ENCODE results near the gene MEA1.
A peak's percentile ranks its signal among the peaks of the same experiment; 100 is the strongest.
"Not testable (repeated sequence)": the region's sequence is repeated elsewhere in the genome, so short reads cannot be mapped to it uniquely, and the experiment has no call there.

The MEA1 gene

DNA sequence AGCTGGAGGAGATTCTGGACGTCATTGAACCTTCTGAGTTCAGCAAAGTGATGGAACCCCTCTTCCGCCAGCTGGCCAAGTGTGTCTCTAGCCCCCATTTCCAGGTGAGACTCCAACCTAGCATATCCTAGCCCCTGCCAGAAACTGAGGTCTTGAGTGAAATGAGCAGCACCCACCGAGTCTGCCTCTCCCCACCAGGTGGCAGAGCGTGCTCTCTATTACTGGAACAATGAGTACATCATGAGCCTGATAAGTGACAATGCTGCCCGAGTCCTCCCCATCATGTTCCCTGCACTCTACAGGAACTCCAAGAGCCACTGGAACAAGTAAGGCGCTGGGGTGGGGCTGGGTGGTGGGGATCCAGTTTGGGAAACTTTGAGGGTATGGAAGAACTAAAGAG is 4.6 kb downstream of the MEA1 start:
- peak; percentile 25 to 33 for DNase-seq (ENCODE audit: low read depth in 2 of 2)

GRCh38 chr6:43007126-43007525 is 6.6 kb downstream of the MEA1 start:
- DNase-seq (ENCODE audit: low read depth in 2 of 2), result no peak

DNA sequence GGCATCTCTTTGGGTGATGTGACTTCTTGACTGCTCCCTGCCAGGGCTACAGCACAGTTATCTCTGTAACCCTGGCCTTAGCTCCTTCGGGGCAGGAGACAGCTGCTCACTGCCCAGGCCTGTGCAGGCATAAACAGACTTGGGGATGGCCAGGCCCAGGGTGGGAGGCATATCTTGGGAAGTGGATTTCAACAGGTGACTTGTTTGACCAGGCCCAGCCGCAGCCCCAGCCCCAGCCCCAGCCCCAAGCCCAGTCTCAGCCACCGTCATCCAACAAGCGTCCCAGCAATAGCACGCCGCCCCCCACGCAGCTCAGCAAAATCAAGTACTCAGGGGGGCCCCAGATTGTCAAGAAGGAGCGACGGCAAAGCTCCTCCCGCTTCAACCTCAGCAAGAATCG is 7.5 kb downstream of the MEA1 start:
- DNase-seq (ENCODE audit: low read depth in 2 of 2), result no peak

GRCh38 chr6:43005844-43006243 is 7.9 kb downstream of the MEA1 start:
- DNase-seq (ENCODE audit: low read depth in 2 of 2), result no peak

GRCh38 chr6:43001843-43002242 is 11.9 kb downstream of the MEA1 start:
- no peak for DNase-seq (ENCODE audit: low read depth in 2 of 2)

DNA sequence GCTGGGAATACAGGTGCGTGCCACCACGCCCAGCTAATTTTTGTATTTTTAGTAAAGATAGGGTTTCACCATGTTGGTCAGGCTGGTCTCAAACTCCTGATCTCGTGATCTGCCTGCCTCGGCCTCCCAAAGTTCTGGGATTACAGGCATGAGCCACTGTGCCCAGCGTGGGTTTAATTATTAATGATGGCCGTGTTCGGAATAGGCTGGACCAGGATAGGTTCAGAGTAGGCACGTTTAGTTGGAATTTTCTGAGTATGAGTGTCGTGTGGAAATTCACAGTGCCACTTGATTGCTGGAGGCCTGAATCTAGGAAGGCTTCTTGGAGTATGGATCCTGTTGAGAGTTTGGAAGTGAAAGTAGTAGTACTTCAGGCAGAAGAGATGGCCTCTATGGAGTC is 15.5 kb downstream of the MEA1 start:
- DNase-seq (ENCODE audit: low read depth in 2 of 2), result not testable (repeated sequence)

- no peak for DNase-seq (ENCODE audit: low read depth in 2 of 2)
Measured at GRCh38 chr6:42996513-42996912, 17.2 kb downstream of the MEA1 start.

- no peak for DNase-seq (ENCODE audit: low read depth in 2 of 2)
Measured at GRCh38 chr6:42993445-42993844, 20.3 kb downstream of the MEA1 start.

DNA sequence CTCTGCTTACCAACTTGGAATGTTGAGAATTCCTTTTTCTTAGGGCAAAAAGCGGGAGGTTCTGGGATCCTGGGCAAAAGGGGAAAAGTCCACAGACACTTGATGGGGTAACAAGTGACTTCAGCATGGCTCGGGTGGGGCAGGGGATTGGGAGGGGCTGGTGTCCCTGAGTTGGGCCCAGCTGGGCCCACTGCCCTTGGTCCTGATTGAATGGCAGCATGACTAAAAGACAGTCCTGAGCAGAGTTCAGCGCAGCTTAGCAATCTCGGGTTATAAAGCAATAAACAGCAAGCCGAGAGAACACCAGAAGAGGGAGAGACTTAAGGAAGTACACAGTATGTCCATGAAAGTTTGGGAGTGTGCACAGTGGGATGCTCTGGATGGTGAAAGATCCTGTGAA is 23.8 kb downstream of the MEA1 start:
- DNase-seq (ENCODE audit: low read depth in 2 of 2), result no peak

DNA sequence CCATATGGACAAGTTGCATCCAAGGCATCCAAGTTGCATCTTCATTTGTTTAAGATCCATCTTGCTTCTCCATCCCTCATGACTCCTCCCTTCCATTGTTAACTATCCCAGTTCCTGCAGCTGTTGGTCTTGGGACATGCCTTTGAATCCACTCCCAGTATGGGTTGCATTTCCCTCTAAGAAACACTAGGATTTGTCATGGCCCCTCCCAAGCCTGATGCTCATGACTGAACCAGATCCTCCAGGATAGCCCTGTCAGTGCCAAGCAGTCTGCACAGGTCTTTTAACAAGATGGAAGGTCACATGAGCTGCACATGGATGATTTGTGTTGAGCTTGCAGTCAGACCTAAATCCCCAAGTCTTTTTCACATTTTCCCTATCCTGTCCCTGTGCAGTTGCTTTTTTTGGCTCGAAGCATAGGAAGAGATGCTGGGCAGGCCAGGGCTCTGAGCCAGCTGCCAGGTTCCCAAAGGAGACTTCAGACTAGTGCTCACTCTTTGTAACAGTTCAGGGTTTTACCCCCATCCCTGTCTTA is 25.2 kb downstream of the MEA1 start:
- DNase-seq (ENCODE audit: low read depth in 2 of 2), result no peak

DNA sequence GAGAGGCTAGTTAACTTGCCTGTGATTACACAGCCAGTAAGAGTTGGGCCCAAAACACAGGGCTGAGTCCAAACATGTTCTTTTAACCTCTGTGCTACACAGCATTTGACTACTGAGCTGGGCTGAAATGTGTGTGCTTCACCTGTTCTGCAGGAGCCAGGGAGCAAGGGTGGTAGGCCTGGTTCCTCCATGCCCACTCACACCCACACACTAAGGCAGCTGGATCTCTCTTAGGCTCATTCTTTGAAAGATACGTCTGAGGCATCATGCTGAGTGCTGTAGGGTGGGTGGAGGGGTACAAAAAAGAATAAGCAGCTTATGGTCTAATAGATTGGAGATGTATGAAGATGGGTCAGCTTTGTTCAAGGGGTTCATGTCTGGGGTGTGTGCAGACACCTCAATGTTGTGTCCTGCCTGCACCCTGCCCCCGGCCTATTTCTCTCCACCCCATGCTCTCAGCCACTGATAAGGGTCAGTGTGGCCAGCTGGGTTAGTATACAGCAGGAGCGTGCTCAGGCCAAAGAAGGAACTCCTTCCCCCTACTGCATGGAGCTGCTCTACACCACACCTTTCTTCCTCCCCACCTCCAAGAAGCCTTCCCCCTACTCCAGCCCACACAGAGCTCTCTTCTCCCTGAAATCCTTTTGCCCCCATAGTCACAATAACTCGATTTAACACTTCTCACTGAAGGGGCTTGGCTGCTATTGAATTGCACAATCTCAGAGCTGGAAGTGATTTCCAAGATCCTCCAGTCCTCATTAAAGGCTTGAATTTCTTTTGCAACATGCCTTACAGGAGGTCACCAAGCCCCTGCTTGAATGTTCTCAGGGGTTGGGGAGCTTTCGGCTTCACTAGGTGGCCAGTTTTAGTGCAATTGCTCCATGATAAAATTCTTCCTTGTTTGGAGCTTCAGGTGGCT is 26.0 kb downstream of the MEA1 start:
- DNase-seq (ENCODE audit: low read depth in 2 of 2), result no peak

GRCh38 chr6:42984924-42985475 is 28.7 kb downstream of the MEA1 start:
- no peak for DNase-seq (ENCODE audit: low read depth in 2 of 2)

DNA sequence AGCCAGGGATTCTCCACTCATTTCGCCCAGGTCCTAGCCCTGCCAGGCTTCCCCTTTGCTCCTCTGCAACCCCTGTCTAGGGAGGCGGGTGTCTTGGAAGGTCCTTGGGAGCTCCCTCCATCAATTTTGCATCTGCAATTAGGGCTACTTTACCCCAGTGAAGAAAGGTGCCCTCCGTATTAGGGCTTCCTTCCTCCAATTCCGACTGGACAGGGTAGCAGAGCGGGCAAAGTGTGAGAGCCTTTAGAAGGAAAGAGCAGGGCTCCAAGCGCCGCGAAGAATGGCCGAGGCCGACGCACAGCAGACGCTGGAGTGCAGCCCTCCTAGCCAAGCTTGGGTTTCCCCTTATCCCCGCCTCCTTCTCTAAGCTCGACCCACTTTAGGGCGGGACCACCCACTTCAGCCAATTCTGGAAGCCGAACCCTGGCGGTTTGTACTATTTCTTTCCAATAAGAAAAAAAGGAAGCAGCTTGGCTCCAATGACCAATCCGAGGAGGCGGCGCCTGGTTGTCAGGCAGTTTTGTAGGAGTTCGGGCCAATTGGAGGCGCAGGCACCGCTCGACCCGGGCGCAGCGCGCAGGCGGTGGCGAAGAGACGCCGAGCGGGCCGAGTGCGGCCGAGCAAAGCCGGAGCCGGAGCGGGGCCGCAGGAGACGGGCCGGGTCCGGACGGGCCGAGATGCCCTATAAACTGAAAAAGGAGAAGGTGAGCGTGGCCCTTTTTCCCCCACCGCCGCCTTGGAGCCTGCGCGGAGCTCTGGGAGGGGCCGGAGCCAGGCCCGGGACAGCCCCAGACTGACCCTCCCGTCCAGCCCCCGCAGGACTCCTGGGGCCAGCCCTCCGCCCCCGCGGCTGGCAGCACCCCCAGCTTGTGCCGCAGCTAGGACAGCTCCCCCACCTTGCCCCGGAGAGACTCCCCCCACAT is 29.5 kb downstream of the MEA1 start, which contains the start of gene PPP2R5D:
Gene PPP2R5D, plus strand, starts transcription at position 570 of the 923 bp plus-strand sequence. Its CDS starts 108 bp downstream, at position 678.
- DNase-seq (ENCODE audit: low read depth in 2 of 2), result peak; percentile 87 to 95

DNA sequence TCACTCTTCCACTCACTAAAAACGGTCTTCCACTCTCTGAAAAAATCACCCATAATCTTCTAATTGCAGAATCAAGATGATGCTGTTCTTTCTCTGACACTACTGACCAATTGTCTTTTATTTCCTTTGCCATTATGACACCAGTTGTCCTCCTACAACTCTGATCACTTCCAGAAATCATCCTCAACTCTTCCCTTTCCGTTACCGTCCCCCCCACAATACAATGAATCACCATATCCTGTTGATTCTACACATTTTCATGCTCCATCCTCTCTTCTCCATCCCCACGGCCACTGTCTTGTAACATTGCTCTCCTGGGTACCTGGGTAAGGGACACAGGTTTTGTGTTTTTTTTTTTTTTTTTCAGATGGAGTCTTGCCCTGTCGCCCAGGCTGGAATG is 31.9 kb downstream of the MEA1 start:
- no peak for DNase-seq (ENCODE audit: low read depth in 2 of 2)

- no peak for DNase-seq (ENCODE audit: low read depth in 2 of 2)
Measured at GRCh38 chr6:42979523-42980177, 34.1 kb downstream of the MEA1 start.

DNA sequence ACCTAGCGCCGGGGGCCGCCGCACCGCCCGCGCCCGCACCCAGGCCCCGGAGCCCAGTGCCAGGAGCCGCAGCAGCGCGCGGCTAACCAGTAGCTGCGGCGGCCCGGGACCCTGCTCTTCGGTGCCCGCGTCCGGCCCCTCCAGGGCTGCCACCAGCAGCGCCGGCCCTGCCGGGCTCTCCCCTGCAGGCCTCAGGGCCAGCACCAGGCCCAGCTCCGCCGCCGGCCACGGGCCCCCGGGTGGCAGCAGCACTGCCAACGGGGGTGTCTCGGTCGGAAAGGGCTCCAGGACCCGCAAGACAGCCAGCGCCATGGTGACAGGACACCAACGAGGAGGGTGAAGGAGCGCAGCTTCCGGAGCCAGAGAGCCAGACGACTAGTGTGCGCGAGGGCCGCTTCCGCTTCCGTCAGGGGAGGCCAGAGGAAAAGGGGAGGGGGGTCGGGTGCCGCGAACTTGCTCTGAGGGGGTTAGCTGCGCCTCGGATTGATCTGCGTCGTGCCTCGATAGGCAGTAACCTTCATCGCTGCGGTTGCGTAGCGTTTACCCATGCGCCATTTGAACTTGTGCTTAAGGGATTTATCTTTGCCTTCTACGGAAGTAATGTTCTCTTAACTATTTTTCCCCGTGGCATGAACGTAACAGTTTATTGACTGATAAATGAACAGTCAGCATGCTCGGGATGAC is 34.8 kb downstream of the MEA1 start, which contains the start of gene PEX6:
Gene PEX6, minus strand, starts transcription at position 343 of the 684 bp plus-strand sequence. Its CDS starts 31 bp downstream, at position 312.
- DNase-seq (ENCODE audit: low read depth in 2 of 2), result peak; percentile 84 to 89

- no peak for DNase-seq (ENCODE audit: low read depth in 2 of 2)
Measured at GRCh38 chr6:42978487-42978838, 35.3 kb downstream of the MEA1 start.

GRCh38 chr6:42974919-42975505 is 38.7 kb downstream of the MEA1 start:
- DNase-seq (ENCODE audit: low read depth in 2 of 2), result no peak

- DNase-seq (ENCODE audit: low read depth in 2 of 2), result no peak
Measured at GRCh38 chr6:42973926-42974325, 39.8 kb downstream of the MEA1 start.

GRCh38 chr6:42971746-42972327 is 41.9 kb downstream of the MEA1 start:
- DNase-seq (ENCODE audit: low read depth in 2 of 2), result no peak
